ENCODE results near the gene RNASEH2B. TPM values are rescaled to one million over a fixed set of nuclear protein-coding genes. Genes with fewer than 3 reads are reported as not detected.

RNASEH2B gene
- total RNA-seq, 1 donor = 139 TPM

GRCh38 chr13:51004918-51005460, 95.4 kb downstream of the RNASEH2B start:
- H3K4me3 ChIP-seq (ENCODE audit: low read length) = no peak overlapping the region
- no peaks in the 10 kb centered on the region for H3K4me1 ChIP-seq (ENCODE audit: insufficient read depth, low read length)
- no peaks in the 10 kb centered on the region for H3K9me3 ChIP-seq (ENCODE audit: low read depth, low read length)
- no peaks in the 10 kb centered on the region for H3K27me3 ChIP-seq (ENCODE audit: insufficient read depth, low read length)

- H3K27me3 ChIP-seq (ENCODE audit: insufficient read depth, low read length) = no peaks in the 10 kb centered on the region
- H3K4me1 ChIP-seq (ENCODE audit: insufficient read depth, low read length) = no peaks in the 10 kb centered on the region
- no peak overlapping the region for H3K4me3 ChIP-seq (ENCODE audit: low read length)
- no peaks in the 10 kb centered on the region for H3K9me3 ChIP-seq (ENCODE audit: low read depth, low read length)
Measured at GRCh38 chr13:51005566-51005965, 96.0 kb downstream of the RNASEH2B start.

Other genes starting within 250 kb of the RNASEH2B start
- 0.84 TPM for gene DLEU7, start 66.1 kb upstream of the RNASEH2B start, total RNA-seq
- gene C13orf42, start 201.5 kb downstream of the RNASEH2B start, total RNA-seq = not detected